HG03442 (cell line): ENCODE measurements around the gene MSI2.

ENCODE experiments used
- ATAC-seq: cut with Tn5 transposase; IDR thresholded peaks from one replicate; pipeline ENCODE4 v1.9.1; 2021; ENCODE audit warnings: mild to moderate bottlenecking, moderate library complexity; ENCODE audit not compliant: unreplicated experiment

MSI2 gene

GRCh38 chr17:57425903-57426880 lies 169.9 kb downstream of the MSI2 start:
- no peak for ATAC-seq

GRCh38 chr17:57429966-57430365 lies 173.6 kb downstream of the MSI2 start:
- ATAC-seq = no peak

GRCh38 chr17:57431415-57431814 lies 175.1 kb downstream of the MSI2 start:
- no peak for ATAC-seq

- no peak for ATAC-seq
These were observed 176.4 kb downstream of the MSI2 start for GRCh38 chr17:57432507-57433277.

GRCh38 chr17:57433452-57433851 lies 177.1 kb downstream of the MSI2 start:
- no peak for ATAC-seq

- no peak for ATAC-seq
These were observed 178.0 kb downstream of the MSI2 start for GRCh38 chr17:57434361-57434760.

- no peak for ATAC-seq
These were observed 180.2 kb downstream of the MSI2 start for GRCh38 chr17:57436565-57436964.

GRCh38 chr17:57438066-57438731 lies 181.9 kb downstream of the MSI2 start:
- ATAC-seq = no peak

GRCh38 chr17:57439651-57440050 lies 183.3 kb downstream of the MSI2 start:
- ATAC-seq = no peak

- ATAC-seq = peak; percentile 52
These were observed 184.4 kb downstream of the MSI2 start for GRCh38 chr17:57440522-57441269.

GRCh38 chr17:57441270-57441600 lies 184.9 kb downstream of the MSI2 start:
- ATAC-seq = peak; percentile 35

- no peak for ATAC-seq
These were observed 186.1 kb downstream of the MSI2 start for GRCh38 chr17:57442401-57442823.

- peak; percentile 33 for ATAC-seq
These were observed 186.7 kb downstream of the MSI2 start for GRCh38 chr17:57442914-57443571.

GRCh38 chr17:57443781-57444180 lies 187.5 kb downstream of the MSI2 start:
- ATAC-seq = no peak

- ATAC-seq = no peak
These were observed 188.5 kb downstream of the MSI2 start for GRCh38 chr17:57444682-57445450.

GRCh38 chr17:57445772-57446472 lies 189.6 kb downstream of the MSI2 start:
- no peak for ATAC-seq

- ATAC-seq = no peak
These were observed 191.2 kb downstream of the MSI2 start for GRCh38 chr17:57447357-57447989.
